GM19238 (cell line): ENCODE data around the gene CENPP.

Experiments used
- DNase-seq: peaks from one replicate; pipeline ENCODE4 v3.0.0; 2011; ENCODE audit warnings: low spot score; ENCODE audit not compliant: insufficient read length

The CENPP gene

GRCh38 chr9:92503156-92503555 lies 177.4 kb downstream of the CENPP start:
- DNase-seq: no peak

- no peak for DNase-seq
These were observed 179.1 kb downstream of the CENPP start for GRCh38 chr9:92504881-92505280.

GRCh38 chr9:92506184-92506857 lies 180.6 kb downstream of the CENPP start:
- no peak for DNase-seq

GRCh38 chr9:92507005-92507404 lies 181.3 kb downstream of the CENPP start:
- no peak for DNase-seq

GRCh38 chr9:92507496-92507895 lies 181.7 kb downstream of the CENPP start:
- DNase-seq: no peak

DNA sequence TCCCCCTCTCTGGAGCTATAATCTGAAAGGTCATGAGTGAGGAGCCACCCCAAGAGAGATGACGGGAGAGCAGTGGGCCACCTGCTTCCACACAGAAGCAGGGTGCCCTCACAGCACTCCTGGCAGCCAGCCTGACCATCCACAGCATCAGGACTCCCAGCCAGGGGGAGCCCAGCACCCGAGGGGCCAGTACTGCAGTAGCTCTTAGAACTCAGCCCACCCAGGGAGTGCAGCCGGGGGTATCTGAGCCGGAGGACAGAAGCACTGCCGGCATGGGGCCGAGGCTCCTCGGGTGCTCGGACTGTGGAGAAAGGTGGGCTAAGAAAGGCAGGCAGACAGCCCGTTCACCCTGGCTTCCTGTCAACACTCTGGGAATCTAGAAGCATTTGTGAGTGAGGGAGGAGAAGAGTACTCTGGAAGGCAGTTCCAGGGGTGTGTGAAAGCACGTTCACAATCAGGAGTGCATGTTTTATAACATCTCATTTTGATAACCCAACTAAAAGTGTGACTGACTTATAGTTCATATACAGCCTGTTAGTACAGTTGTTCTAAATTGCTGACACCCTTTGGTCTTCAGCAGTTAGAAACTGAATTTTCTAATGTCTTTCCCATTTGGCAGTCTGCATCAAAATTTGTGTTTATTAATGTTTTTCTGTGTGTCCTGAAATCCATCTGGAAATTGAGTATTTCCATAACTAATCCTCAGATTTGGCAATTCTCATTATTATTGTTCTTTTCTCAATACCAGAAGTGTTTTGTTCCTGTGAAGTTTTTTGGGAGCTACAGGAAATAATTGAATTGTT lies 182.5 kb downstream of the CENPP start:
- DNase-seq: no peak

GRCh38 chr9:92509050-92509449 lies 183.3 kb downstream of the CENPP start:
- DNase-seq: no peak

- DNase-seq: no peak
These were observed 185.0 kb downstream of the CENPP start for GRCh38 chr9:92510747-92511146.

DNA sequence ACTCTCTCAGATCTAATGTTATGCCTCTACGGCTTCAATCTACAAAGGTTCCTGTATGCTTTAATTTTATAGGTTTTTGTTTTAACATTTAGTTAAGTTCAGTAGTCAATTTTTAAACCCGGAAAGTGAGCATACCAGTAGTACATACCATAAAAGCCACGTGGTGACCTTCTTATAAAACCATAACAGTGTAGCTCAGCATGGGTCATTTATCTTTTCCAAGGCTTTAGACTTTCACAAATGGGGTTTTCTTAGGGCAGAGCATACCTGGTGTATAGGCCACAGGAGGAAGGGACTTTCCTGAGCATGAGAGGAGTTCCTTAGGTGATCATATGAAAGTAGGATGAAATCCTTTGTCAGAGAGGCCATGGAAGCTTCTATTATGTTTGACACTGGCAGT lies 186.9 kb downstream of the CENPP start:
- no peak for DNase-seq

- DNase-seq: no peak
These were observed 187.6 kb downstream of the CENPP start for GRCh38 chr9:92513349-92513748.

- DNase-seq: no peak
These were observed 188.9 kb downstream of the CENPP start for GRCh38 chr9:92514635-92515034.

DNA sequence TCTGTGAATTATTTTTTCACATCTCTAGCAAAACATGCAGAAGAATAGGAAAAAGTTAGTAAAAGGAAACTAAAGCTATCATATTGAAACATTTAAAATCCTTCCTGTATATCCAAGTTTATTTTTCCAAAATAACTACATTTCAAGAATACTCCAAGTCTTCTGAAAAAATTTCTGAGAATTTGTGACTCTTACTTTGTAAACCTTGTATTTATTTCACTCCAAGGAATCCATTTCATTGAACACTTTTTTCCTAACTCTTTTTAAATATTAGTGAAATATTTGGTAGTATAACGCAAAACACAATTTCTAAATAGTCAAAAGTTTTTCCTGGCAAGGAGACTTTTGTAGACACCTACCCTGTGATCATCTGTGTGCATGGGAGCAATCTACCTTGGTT lies 190.8 kb downstream of the CENPP start:
- DNase-seq: no peak

DNA sequence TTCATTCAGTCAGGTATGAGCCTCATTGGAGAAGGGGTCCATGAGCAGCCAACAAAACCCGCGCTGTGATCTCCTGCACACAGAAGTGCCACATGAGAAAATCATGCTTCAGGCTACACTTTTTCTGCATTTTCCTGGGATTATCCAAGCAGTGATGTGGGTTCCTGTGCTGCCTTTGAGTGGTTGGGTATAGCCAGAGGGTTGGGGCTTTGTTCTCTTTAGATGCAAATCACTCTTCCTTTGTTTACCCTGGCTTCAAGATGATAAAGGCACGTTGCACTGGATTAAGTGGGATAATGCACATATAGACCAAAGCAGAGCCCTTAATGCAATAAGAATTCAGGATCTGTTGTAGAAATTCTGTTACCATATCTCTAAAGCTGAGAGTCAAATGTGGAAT lies 191.3 kb downstream of the CENPP start:
- DNase-seq: no peak

GRCh38 chr9:92518199-92518598 lies 192.4 kb downstream of the CENPP start:
- no peak for DNase-seq

- no peak for DNase-seq
These were observed 195.1 kb downstream of the CENPP start for GRCh38 chr9:92520837-92521236.

GRCh38 chr9:92522983-92523970 lies 197.5 kb downstream of the CENPP start:
- DNase-seq: no peak

GRCh38 chr9:92524881-92525280 lies 199.1 kb downstream of the CENPP start:
- DNase-seq: no peak

GRCh38 chr9:92525306-92525705 lies 199.6 kb downstream of the CENPP start:
- DNase-seq: no peak

DNA sequence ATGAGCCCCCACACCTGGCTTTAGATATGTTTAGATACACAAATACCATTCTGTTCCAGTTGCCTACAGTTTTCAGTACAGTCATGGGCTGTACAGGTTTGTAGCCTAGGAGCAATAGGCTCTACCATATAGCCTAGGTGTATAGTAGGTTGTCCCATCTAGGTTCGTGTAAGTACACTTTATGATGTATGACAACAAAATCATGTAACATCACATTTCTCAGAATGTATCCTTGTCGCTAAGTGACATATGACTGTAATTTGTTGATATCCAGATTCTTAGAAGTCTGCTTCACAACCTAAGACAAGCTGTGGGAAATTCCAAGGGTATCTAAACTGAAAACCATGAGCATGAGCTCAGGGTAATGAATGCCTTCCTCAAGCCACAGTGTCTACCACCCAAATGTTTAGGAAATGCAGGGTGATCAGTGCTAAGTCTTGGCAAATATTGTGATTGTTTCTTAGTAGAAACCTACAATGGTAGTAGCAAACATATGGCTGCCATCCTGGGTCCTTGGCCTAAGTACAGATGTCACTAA lies 201.6 kb downstream of the CENPP start:
- no peak for DNase-seq

GRCh38 chr9:92527832-92528521 lies 202.2 kb downstream of the CENPP start:
- DNase-seq: no peak

GRCh38 chr9:92528522-92528849 lies 202.7 kb downstream of the CENPP start:
- no peak for DNase-seq
